Suppressor macrophage (primary cell): Measurements from ENCODE around the gene CALHM2.
"Not testable (repeated sequence)": the region's sequence is repeated elsewhere in the genome, so short reads cannot be mapped to it uniquely, and the experiment has no call there.

ENCODE experiments used
- DNase-seq, 4 experiments: peaks; one replicate each; pipeline ENCODE4 v3.0.0-alpha.2; 2020 to 2022

CALHM2 gene

DNA sequence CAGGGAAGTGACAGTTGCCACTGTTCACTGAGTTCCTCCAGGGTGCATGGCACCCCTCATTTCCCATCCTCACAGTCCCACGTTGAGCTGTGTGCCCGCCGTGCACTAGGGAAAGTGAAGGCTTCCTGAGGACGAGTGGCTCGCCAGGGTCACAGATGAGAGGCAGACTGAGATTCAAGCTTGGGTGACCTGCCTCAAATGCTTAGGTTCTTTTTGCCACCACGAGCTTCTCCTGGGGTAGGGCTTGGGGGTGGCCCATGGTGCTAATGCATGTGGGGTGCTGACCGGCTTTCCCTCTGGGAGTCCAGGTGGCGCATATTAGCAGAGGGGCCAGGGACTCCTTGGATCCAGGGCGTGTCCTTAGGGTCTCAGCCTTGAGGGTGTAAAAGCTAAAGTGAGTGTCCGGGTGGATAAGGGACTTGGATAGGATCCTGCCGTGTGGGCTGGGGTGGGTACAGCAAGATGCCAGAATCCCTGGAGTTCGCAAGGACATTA lies 1.9 kb downstream of the CALHM2 start:
- DNase-seq, result no peak

DNA sequence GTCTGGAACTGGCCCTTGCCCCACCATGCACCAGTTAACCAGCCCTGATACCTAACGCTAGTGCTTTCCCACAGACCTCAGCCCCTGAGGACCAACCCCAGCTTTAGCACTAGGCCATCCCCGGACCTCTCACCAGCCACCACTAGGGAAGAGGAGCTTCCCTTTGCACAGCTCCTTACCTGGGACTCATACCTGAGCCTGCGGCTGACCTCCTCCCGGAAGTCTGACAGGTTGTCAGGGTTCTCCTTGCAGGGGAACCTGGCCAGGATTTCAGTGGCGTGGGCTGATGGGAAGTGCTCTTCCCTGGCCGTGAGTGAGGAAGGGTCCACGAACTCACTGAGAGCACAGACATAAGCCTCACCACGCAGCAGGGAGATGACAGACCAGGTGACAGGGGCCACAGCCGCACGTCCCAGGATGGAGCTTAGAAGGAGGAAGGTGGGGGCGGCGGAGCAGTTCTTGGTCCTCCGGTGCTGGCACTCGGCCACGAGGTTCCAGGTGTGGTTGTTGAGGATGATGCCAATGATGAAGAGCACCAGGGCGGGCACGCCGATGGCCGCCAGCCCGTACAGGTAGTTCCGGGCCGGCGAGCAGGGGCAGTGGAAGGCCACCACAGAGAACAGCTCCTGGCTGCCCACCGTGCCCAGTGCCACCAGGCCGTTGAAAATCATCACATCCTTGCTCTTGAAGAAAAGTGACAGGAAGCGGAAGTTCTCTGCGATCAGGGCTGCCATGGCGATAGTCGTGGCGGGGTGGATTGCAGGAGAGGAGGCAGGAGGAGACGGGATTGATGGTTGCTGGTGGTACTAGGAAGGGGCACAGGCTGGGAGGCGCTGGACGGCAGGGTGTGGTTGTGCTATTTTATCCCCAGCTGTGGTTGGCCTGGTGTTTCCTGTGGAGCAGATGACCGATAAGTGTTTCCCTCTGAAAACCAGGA lies 2.7 kb downstream of the CALHM2 start:
- peak in 1 of 4 experiments; percentile 24 for DNase-seq

DNA sequence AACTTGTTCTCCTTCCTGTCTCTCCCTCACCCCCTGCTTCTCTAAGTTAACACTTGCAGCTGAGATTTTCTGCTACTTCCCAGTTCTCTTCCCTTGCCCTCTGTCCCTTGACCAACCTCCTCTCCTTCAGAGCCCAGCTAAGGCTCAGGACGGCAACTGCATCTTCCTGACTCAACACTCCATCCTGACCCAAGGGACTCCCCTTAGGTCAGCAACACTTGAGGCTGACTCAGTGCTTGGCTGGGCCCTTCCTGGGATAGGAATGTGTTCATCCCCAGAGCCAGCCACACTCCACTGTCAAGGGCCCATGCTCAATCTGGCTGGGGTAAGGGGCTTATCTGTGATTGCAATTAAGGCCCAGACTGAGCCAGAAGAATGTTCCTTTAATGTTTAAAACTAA lies 3.4 kb downstream of the CALHM2 start:
- DNase-seq, result peak; percentile 72 to 89 (median 87)

DNA sequence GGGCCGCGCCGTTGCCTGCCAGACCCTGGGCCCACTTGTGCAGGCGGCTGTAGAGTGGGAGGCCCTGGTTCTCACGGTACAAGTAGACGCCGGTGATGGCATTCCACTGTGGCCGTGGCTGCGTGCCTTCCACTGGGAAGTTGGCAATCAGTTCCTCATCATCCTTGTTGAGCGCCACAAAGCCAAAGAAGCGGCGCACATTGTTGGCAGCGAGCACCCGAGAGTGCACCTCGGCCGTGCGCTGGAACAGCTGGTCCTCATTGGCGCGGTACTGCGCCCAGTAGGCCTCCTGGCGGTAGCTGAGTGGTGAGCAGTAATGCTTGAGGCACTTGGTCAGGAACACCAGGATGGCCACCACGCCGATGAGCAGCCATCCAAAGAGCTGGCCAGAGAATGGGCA lies 5.0 kb downstream of the CALHM2 start:
- DNase-seq, result no peak

DNA sequence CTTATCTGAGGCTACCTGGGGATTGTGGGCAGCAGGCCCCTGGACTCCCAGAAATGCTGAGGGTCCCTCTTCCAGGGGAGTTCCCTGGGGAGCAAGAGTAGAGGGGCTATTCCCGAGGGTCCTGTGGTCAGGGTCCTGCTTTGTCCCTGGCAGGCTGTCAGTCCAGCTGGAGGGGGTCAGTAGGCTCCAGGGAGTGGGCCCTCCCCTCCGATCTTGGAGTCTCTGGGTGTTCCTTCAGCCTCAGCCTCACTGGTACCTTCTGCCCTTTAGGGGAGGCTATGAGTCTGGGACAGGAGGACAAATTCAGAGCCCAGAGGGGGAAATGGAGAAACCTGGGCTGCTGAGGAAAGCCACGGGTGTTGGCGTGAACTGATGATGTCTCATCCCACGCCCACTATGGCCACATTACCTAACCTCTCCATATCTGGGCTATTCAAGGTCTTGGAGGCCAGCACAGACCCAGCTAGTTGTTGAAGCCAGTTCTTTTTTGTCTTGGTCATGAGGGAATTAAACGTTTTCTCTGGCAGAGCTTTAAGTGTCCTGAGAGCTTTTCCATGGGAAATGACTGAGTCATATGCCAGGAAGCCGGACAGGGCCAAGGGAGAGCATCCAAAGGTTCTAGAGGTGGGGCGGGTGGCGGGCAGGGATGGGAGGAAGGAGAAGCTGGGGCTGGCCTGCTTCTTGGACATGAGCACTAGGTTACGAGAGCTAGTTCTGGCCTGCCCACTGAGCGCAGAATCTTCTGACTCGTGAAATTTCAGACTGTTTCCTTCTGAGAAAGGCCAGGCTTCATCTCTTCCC lies 6.2 kb downstream of the CALHM2 start:
- peak; percentile 52 to 74 (median 70) for DNase-seq

DNA sequence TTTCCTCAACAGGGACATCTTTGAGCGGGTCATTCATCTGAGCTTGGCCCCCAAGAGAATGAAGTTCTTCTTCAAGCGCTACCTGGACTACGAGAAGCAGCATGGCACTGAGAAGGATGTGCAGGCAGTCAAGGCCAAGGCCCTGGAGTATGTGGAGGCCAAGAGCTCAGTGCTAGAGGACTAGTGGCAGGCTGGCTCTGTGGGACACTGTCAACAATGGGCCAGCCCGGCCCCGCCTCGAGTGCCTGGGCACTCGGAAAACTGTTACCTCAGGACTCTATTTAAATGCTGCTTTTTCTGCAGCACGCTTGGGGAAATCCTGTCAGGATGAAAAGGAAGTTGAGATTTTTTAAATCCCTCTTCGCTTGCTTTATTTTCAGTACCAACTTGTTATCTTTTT lies 6.8 kb downstream of the CALHM2 start:
- DNase-seq, result no peak

DNA sequence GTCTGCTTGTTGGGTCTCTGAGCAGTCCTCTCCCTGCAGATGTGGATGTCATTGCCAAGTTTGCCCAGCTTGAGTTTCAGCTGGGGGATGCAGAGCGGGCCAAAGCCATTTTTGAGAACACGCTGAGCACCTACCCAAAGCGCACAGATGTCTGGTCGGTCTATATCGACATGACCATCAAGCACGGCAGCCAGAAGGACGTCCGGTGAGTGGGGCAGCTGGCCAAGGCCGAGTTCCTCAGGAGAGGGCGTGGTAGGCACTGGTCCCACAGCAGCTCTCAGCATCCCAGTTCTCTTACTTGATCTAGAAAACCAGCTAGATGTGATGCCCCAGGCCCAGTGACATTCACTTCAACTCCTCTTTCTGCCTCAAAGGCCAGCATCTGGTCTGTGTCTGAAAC lies 7.7 kb downstream of the CALHM2 start:
- no peak for DNase-seq

DNA sequence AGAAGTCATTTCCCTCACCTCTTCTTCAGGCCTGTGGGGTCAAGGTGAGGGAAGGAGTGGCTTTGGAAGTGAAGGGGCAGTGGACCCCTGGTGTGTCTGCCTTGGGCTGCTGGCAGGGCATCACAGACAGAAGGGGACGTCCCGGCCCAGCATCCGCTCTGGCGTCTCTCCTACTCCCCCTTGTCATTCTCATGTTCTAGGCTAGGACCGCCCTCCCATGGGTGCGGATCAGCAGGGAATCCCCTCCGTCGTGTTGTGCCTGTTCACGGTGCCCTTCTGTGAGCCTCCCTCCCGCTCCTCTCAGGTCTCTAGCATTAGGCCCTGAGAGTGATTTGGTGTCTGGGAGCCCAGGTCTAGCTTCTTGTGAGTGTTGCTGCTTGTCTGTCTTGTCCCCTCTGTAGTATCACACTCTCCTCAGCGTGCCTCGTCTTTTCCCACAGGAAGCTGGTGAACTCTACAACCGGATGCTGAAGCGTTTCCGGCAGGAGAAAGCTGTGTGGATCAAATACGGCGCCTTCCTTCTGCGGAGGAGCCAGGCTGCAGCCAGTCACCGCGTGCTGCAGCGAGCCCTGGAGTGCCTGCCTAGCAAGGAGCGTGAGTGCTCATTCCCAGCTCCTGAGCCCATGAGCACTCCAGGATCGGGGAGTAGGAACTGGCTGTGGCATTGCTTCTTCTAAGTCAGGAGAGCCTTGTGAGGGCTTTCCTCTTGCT lies 8.5 kb downstream of the CALHM2 start:
- DNase-seq, result no peak

DNA sequence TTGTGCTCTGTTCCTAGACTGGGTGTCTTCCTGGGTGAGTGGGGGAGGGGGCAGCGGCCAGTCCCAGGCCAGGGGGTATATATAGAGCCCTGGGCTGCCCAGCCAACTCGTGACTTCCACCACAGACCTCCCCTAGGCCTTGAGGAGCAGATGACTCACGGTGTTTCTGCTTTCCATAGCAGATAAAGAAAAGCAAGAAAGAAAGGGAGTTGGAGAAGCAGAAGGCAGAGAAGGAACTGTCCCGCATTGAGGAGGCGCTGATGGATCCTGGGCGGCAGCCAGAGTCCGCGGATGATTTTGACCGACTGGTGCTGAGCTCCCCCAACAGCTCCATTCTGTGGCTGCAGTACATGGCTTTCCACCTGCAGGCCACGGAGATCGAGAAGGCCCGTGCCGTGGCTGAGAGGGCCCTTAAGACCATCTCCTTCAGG lies 10.1 kb downstream of the CALHM2 start:
- peak; percentile 78 to 92 (median 90) for DNase-seq

DNA sequence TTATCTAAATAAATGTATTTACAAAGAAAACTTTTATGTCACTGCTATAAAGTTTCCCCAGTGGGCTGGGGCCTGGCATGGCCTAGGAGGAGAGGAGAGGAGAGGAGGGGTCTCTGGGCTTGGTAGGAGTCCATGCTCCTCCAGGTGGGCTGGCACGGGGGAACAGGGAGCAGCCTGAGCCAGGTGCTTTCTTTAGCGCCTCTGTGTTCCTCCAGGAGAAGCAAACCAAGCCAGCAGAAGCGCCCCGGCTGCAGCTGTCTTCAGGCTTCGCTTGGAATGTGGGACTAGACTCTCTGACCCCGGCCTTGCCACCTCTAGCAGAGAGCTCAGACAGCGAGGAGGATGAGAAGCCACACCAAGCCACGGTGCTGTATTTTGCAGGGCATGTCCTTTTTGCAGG lies 10.6 kb downstream of the CALHM2 start:
- DNase-seq, result no peak

DNA sequence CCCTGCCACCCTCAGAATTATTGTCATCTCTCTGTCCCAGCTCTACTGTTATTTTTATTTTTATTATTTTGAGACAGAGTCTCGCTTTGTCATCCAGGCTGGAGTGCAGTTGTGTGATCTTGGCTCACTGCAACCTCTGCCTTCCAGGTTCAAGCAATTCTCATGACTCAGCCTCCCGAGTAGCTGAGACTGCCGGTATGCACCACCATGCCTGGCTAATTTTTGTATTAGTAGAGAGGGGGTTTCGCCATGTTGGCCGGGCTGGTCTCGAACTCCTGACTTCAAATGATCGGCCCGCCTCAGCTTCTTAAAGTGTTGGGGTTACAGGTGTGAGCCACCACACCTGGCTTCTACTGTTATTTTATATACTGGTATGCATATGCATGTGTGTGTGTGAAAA lies 11.0 kb downstream of the CALHM2 start:
- no peak for DNase-seq

DNA sequence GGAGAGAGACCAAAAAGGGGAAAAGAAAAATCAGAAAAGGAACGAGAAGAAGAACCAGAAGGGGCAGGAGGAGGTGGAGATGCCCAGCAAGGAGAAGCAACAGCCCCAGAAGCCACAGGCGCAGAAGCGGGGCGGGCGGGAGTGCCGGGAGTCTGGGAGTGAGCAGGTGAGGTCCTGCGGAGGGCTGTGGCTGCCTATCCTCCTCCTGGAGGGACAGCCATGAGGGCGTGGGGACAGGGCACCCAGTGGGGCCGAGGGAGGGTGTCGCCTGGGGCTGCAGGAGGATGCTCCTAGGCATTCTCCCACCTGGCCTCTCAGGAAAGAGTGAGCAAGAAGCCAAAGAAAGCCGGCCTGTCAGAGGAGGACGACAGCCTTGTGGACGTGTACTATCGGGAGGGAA lies 11.8 kb downstream of the CALHM2 start:
- DNase-seq, result no peak

DNA sequence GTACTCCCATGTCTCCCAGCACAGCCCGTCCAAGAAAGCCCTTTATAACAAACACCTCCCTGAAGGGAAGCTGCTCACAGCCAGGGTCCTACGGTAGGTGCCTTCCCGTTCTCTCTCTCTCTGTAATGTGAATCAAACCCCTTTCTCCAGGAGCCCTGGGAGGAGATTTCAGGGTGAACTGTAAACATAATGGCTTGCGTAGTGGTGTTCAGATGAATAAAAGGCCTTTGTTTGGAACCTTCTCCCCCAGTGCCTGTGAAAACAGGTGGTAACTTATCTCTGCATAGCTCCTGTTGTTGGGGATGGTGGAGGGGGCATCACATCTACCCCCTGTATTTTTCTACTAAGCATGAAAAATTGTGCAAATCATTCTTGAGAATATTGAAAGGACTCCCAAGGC lies 12.4 kb downstream of the CALHM2 start:
- no peak for DNase-seq

DNA sequence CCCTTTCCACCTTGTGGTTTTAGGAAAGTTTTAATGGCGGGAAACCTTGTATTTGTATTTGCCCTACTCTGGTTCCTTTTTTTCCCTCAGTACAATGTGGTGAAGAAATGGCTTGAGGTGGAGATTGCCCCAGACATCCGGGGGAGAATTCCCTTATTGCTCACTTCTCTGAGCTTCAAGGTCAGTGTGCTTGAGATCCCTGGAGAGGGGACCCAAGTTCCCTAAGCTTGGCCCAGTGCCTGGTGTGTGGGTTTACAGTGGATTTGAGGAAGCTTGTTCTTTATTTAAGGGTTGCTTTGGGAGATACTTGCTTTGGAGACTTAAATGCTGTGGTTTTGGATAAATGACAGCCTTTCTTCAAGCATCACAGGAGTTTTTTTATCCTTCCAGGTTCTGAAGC lies 18.3 kb downstream of the CALHM2 start:
- DNase-seq, result peak; percentile 92 to 97 (median 96)

DNA sequence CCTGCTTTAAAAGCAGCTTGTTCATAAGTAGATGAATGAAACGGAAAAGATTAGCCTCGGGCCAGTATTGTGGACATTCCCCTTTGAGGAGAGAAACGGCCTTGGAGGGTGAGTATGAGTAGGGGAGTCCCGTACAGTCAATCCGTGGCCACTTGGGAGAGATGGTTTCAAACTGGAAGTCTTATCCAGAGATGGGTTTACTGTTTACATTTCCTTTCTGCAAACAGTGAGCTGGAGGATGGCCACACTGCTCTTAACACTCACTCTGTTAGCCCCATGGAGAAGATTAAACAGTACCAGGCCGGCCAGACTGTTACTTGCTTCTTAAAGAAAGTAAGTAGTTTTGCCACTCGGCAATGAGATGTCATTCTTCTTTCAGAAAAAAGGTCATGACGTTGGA lies 20.3 kb downstream of the CALHM2 start:
- no peak for DNase-seq

DNA sequence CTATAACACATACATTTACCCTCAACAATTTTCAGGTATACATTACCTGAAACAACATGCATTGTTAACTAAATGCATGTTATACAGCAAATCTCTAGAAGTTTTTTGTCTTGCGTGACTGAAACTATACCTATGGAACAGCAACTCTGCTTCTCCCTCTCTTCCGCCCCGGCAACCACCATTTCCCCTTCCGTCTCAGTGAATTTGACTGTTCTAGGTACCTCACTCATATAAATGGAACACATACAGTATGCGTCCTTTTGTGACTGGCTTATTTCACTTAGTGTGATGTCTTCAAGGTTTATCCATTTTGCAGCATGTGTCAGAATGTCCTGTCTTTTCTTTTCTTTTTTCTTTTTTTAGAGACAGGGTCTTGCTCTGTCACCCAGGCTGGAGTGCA lies 22.5 kb downstream of the CALHM2 start:
- DNase-seq, result no peak

DNA sequence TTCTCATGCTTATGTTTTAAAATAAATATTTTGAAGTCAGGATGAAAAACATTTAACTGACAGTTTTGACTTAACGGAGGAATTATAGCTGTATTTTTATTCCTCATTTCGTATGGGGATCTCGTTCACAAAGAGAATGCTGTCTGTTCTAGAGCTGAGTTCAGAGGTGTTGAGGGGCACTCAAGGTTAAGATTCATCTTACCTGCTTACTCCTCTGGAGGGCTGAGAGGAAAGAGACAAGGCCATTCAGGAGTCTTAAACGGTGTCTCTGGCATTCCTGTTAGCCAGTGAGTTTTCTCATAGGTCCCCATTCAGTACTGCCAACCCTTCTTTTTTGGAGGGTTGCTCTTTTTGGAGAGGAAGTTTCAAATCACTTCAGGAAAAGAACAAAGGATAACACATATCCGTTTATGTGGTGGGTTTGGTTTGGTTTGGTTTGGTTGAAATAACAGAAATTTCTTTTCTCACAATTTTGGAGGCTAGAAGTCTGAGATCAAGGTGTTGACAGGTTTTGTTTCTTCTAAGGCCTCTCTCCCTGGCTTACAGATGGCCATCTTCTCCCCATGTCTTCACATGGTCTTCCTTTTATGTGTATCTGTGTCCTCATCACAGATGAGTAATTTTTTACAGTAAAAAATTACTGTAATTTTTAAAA lies 23.1 kb downstream of the CALHM2 start:
- DNase-seq, result no peak

DNA sequence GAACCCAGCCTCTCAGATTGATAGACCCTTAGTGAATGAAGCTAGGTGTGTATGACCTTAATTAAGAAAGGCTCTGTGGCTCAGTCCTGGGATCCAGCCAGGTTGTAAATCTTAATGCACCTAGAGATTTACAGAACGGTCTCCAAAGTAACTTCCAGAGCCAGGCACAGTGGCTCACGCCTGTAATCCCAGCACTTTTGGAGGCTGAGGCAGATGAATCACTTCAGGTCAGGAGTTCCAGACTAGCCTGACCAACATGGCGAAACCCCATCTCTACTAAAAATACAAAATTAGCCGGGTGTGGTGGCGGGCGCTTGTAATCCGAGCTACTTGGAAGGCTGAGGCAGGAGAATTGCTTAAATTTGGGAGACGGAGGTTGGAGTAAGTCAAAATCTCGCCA lies 24.3 kb downstream of the CALHM2 start:
- no peak for DNase-seq

DNA sequence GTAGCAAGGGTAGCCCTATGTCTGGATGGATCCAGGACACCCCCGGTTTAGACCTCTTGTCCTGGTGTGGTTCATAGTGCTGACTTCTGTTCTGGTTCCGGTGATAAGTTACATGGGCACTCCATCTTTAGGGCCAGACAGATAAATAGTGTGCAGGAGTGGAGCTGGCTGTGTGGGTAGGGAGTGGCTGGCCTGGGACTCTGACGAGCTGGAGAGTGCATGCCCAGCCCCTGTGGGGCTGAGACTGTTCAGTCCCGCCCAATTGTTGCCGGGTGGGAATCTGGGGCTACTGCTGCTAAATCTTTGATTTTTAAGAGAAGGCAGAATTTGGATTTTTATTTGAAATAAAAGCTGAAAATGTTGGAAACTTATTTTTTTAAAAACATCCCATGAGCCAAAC lies 28.4 kb downstream of the CALHM2 start:
- no peak for DNase-seq

DNA sequence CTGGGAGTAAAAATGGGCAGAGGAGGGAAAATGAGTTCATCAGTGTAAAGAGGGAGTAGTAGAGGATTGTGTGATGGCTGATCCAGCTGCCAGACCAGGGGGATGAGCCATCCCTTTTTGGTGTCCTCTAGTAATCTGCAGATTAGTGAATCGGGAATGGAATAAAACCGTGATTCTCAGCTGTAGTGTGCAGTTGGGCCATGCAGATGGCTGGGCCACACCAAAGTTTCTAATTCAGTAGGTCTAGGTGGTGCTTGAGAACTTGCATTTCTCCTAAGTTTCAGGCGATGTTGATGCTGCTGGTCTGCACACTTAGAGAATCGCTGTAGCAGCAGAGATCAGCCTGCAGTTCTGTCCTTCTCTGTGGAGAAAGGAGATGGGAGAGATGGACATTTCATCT lies 33.1 kb downstream of the CALHM2 start:
- no peak for DNase-seq

DNA sequence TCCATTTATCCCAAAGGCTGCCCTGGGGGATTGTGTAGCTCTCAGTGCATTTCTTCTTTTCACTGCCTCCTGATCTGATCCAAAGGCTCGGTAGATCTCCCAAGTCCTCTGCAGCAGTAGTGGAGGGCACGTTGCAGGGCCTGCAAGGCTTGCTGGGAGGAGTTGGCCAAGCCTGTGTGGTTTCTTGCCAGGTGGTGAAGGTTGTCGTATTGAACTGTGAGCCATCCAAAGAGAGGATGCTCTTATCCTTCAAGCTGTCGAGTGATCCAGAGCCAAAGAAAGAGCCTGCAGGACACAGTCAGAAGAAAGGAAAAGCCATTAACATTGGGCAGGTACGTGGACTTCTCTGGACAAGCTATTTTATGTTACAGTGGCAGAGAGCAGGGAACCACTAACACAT lies 34.6 kb downstream of the CALHM2 start:
- no peak for DNase-seq

DNA sequence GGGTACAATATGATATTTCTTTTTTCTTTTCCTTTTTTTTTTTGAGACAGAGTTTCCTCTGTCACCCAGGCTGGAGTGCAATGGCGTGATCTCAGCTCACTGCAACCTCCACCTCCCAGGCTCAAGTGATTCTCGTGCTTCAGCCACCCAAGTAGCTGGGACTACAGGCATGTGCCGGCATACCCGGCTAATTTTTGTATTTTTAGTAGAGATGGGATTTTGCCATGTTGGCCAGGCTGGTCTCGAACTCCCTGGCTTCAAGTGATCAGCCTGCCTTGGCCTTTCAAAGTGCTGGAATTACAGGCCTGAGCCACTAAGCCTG lies 35.1 kb downstream of the CALHM2 start:
- not testable (repeated sequence) for DNase-seq
